BE2C (cell line): ENCODE results near the gene KIF26A.

Experiments used
- DNase-seq: peaks from one replicate; pipeline ENCODE4 v3.0.0-alpha.2; 2020
- H3K27me3 ChIP-seq: fragments of 250-450 bp; sonication (Bioruptor Pico); 2 replicates; pipeline ENCODE4 v1.5.1; 2020; ENCODE audit warnings: mild to moderate bottlenecking
- H3K36me3 ChIP-seq: fragments of 250-450 bp; sonication (Bioruptor Pico); 2 replicates; pipeline ENCODE4 v1.5.1; 2020; ENCODE audit warnings: mild to moderate bottlenecking
- H3K4me1 ChIP-seq: fragments of 250-450 bp; sonication (Bioruptor Pico); 2 replicates; pipeline ENCODE4 v1.5.1; 2020
- H3K4me3 ChIP-seq: 2 replicates; pipeline ENCODE4 v1.5.1; 2011; ENCODE audit warnings: low read depth, low read length
- H3K9me3 ChIP-seq: fragments of 250-450 bp; sonication (Bioruptor Pico); 2 replicates; pipeline ENCODE4 v1.5.1; 2020
- CTCF ChIP-seq: IDR thresholded peaks from 2 replicates; pipeline ENCODE4 v1.5.1; 2012; ENCODE audit warnings: mild to moderate bottlenecking, low read depth, low read length

KIF26A gene

GRCh38 chr14:104211741-104212140 is 73.4 kb downstream of the KIF26A start:
- H3K27me3 ChIP-seq = no peaks in the 10 kb centered on the region
- H3K4me1 ChIP-seq = peaks cover 4% of the 10 kb centered on the region
- no peak overlapping the region for H3K4me3 ChIP-seq
- no peaks in the 10 kb centered on the region; the same call in 1 of the 2 replicates for H3K36me3 ChIP-seq
- DNase-seq = no peak
- no peak for TF ChIP-seq CTCF
- H3K9me3 ChIP-seq = no peaks in the 10 kb centered on the region

- no peak for TF ChIP-seq CTCF
- no peaks in the 10 kb centered on the region for H3K27me3 ChIP-seq
- no peaks in the 10 kb centered on the region; the same call in 1 of the 2 replicates for H3K36me3 ChIP-seq
- H3K9me3 ChIP-seq = no peaks in the 10 kb centered on the region
- H3K4me3 ChIP-seq = no peak overlapping the region
- no peaks in the 10 kb centered on the region; the same call in 1 of the 2 replicates for H3K4me1 ChIP-seq
- DNase-seq = no peak
Observed at GRCh38 chr14:104212206-104213095, 74.1 kb downstream of the KIF26A start.

GRCh38 chr14:104213301-104214034 is 75.1 kb downstream of the KIF26A start:
- no peak for TF ChIP-seq CTCF
- H3K4me1 ChIP-seq = peaks cover 9% of the 10 kb centered on the region
- H3K4me3 ChIP-seq = no peak overlapping the region
- DNase-seq = no peak
- H3K36me3 ChIP-seq = no peaks in the 10 kb centered on the region; the same call in 1 of the 2 replicates
- H3K9me3 ChIP-seq = no peaks in the 10 kb centered on the region
- no peaks in the 10 kb centered on the region for H3K27me3 ChIP-seq

- no peak for DNase-seq
- TF ChIP-seq CTCF = no peak
- H3K9me3 ChIP-seq = no peaks in the 10 kb centered on the region
Observed at GRCh38 chr14:104214431-104215218, 76.2 kb downstream of the KIF26A start.

GRCh38 chr14:104215706-104216334 is 77.4 kb downstream of the KIF26A start:
- H3K4me3 ChIP-seq = no peak overlapping the region
- H3K9me3 ChIP-seq = no peaks in the 10 kb centered on the region
- DNase-seq = no peak
- H3K27me3 ChIP-seq = no peaks in the 10 kb centered on the region
- no peaks in the 10 kb centered on the region; the same call in 1 of the 2 replicates for H3K36me3 ChIP-seq
- H3K4me1 ChIP-seq = peaks cover 10% of the 10 kb centered on the region
- no peak for TF ChIP-seq CTCF

More at GRCh38 chr14:104214431-104215218, 76.2 kb downstream of the KIF26A start:
- no peak overlapping the region for H3K4me3 ChIP-seq
- no peaks in the 10 kb centered on the region; the same call in 1 of the 2 replicates for H3K36me3 ChIP-seq
- H3K27me3 ChIP-seq = no peaks in the 10 kb centered on the region
- peaks cover 10% of the 10 kb centered on the region for H3K4me1 ChIP-seq
